Right atrium auricular region (tissue), 2 donors: Measurements from ENCODE around the gene NSUN3. TPM values are rescaled to one million over a fixed set of nuclear protein-coding genes. Genes with fewer than 3 reads are reported as not detected.

Source experiments
- DNase-seq: peaks from one replicate; pipeline ENCODE4 v3.0.0-alpha.2; 2019; ENCODE audit warnings: low spot score
- H3K27ac ChIP-seq, 2 donors: fragments of 200-600 bp; sonication (generic); 1 replicate in 1 of 2; 2 replicates in 1 of 2; pipeline ENCODE4 v1.5.1; 2016 to 2019
- H3K27me3 ChIP-seq, 2 donors: fragments of 200-600 bp; sonication (generic); one replicate each; pipeline versions ENCODE4 v1.5.1 to v1.6.0; 2017 to 2019
- H3K36me3 ChIP-seq: fragments of 200-600 bp; sonication (generic); one replicate; pipeline ENCODE4 v1.5.1; 2016
- H3K4me1 ChIP-seq, 2 donors: fragments of 200-600 bp; sonication (generic); one replicate each; pipeline versions ENCODE4 v1.5.1 to v1.6.0; 2017 to 2019
- H3K4me3 ChIP-seq, 2 donors: fragments of 200-600 bp; sonication (generic); 1 replicate in 1 of 2; 2 replicates in 1 of 2; pipeline ENCODE4 v1.5.1; 2017 to 2019; ENCODE audit warnings: mild to moderate bottlenecking in 1 of 2, moderate library complexity in 1 of 2
- H3K9me3 ChIP-seq, 2 donors: fragments of 200-600 bp; sonication (generic); one replicate each; pipeline ENCODE4 v1.5.1; 2019
- CTCF ChIP-seq, 2 donors: fragments of 200-600 bp; sonication (generic); IDR thresholded peaks; one replicate each; pipeline ENCODE4 v1.5.1; 2019; ENCODE audit warnings: antibody characterized with exemption in 2 of 2
- total RNA-seq, 2 donors: library from RNA; depleted of rRNA; stranded (reverse); fragments of >200 nt; gene quantifications; one replicate each; pipeline ENCODE4 v1.1.0, GENCODE V29; 2016

NSUN3 gene
- total RNA-seq, 2 donors from 2014 or later, result 6.1 to 6.6 TPM

- Histone ChIP-seq H3K27ac (no peak overlapping the region), H3K27me3 (no peaks in the 10 kb centered on the region), H3K4me3 (no peak overlapping the region), H3K9me3 (no peaks in the 10 kb centered on the region), H3K4me1 (no peaks in the 10 kb centered on the region), H3K36me3 (no peaks in the 10 kb centered on the region)
- DNase-seq, result no peak
- TF ChIP-seq CTCF (IDR thresholded peaks at IDR 0.05), result no peak
Observed at GRCh38 chr3:94117729-94118128, 54.9 kb downstream of the NSUN3 start.

DNA sequence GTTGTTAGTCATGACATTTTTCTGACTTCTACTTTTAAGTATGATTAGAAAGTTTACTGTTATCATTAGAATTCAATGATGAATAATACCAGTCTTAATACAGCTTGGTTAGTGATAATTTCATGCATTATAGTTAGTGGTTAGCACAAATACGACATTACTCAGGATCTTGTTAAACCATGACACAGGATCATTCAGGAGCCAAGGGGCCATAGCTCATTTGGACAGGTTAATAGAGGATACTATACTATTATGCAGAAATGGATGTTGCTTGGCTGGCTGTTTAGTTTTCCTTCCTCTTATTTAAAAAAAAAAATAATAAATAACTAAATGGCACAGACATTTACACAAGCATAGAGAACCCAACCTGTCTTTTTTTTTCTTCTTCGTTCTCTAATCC lies 55.5 kb downstream of the NSUN3 start:
- no peaks in the 10 kb centered on the region for H3K27me3 ChIP-seq
- no peaks in the 10 kb centered on the region for H3K4me1 ChIP-seq
- H3K27ac ChIP-seq, result no peak overlapping the region
- H3K36me3 ChIP-seq, result no peaks in the 10 kb centered on the region
- TF ChIP-seq CTCF (IDR thresholded peaks at IDR 0.05), result no peak
- H3K4me3 ChIP-seq, result no peak overlapping the region
- no peak for DNase-seq
- H3K9me3 ChIP-seq, result no peaks in the 10 kb centered on the region

DNA sequence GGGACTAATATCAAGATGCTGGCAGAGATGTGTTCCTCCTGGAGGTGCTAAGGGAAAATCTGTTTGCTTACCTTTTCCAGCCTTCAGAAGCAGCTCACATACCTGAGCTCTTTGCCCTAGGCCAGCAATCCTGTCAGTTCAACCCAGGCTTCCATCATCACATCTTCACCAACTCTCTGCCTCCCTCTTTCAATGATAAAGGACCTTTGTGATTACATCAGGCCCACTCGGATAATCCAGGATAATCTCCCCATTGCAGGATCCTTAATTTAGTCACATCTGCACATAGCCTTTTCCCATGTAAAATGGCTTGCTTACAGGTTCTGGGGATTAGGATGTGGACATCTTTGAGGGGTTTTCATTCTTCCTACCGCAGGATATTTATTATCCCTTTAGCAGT lies 58.3 kb downstream of the NSUN3 start:
- Histone ChIP-seq H3K27me3 (no peaks in the 10 kb centered on the region), H3K4me3 (no peak overlapping the region), H3K4me1 (no peaks in the 10 kb centered on the region), H3K9me3 (no peaks in the 10 kb centered on the region), H3K27ac (no peak overlapping the region), H3K36me3 (peaks cover 6% of the 10 kb centered on the region)
- DNase-seq, result no peak
- TF ChIP-seq CTCF (IDR thresholded peaks at IDR 0.05), result no peak

DNA sequence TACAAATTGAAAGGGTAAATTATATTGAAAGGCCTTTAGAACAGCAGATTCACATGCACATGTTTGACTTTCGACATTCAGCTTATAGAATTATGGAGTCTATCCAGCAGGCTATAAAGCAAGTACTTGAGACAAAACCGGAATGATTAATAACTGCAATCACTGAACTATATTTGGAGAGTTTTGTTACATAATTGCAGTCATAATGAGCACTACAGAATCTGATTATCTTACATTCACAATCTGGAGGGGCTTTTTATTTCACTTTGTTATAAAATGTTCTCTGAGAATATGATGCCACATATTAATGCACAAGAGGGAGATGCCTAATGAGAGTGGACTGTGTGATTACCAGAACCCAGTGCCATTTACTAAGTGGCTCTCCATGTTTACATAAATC lies 64.3 kb downstream of the NSUN3 start:
- Histone ChIP-seq H3K27me3 (no peaks in the 10 kb centered on the region), H3K36me3 (peaks cover 10% of the 10 kb centered on the region), H3K4me3 (no peak overlapping the region), H3K4me1 (peaks cover 0 to 3% of the 10 kb centered on the region in 2 donors), H3K9me3 (no peaks in the 10 kb centered on the region), H3K27ac (no peak overlapping the region)
- no peak for DNase-seq
- no peak for TF ChIP-seq CTCF (IDR thresholded peaks at IDR 0.05)

GRCh38 chr3:94130690-94131089 lies 67.8 kb downstream of the NSUN3 start:
- Histone ChIP-seq H3K4me3 (no peak overlapping the region), H3K27me3 (no peaks in the 10 kb centered on the region), H3K9me3 (no peaks in the 10 kb centered on the region), H3K4me1 (peaks cover 0 to 3% of the 10 kb centered on the region in 2 donors), H3K27ac (no peak overlapping the region), H3K36me3 (peaks cover 10% of the 10 kb centered on the region)
- TF ChIP-seq CTCF (IDR thresholded peaks at IDR 0.05), result no peak
- DNase-seq, result no peak

GRCh38 chr3:94132777-94133176 lies 69.9 kb downstream of the NSUN3 start:
- TF ChIP-seq CTCF (IDR thresholded peaks at IDR 0.05), result no peak
- H3K36me3 ChIP-seq, result no peaks in the 10 kb centered on the region

More at GRCh38 chr3:94132777-94133176, 69.9 kb downstream of the NSUN3 start:
- no peak overlapping the region for H3K27ac ChIP-seq
- no peaks in the 10 kb centered on the region for H3K9me3 ChIP-seq
- no peak overlapping the region for H3K4me3 ChIP-seq
- DNase-seq, result no peak
- H3K27me3 ChIP-seq, result no peaks in the 10 kb centered on the region
- H3K4me1 ChIP-seq, result peaks cover 0 to 3% of the 10 kb centered on the region in 2 donors
